Measurements from ENCODE around the gene LBH.

Gene LBH

GRCh38 chr2:30204281-30204680 lies 27.1 kb upstream of the LBH start:
- no peak overlapping the region for H3K4me3 ChIP-seq (ENCODE audit: low read length)
- DNase-seq (ENCODE audit: low read depth), result no peak
- TF ChIP-seq CTCF (conservative IDR thresholded peaks at IDR 0.05; ENCODE audit: low read length), result no peak

GRCh38 chr2:30205456-30205855 lies 25.9 kb upstream of the LBH start:
- no peak for TF ChIP-seq CTCF (conservative IDR thresholded peaks at IDR 0.05; ENCODE audit: low read length)
- no peak overlapping the region for H3K4me3 ChIP-seq (ENCODE audit: low read length)
- DNase-seq (ENCODE audit: low read depth), result no peak

GRCh38 chr2:30206461-30207430 lies 24.6 kb upstream of the LBH start:
- 0 out of 2 replicates have a peak, but pooled peaks have one; percentile 19 for TF ChIP-seq CTCF (conservative IDR thresholded peaks at IDR 0.05; ENCODE audit: low read length)
- H3K4me3 ChIP-seq (ENCODE audit: low read length), result no peak overlapping the region
- DNase-seq (ENCODE audit: low read depth), result peak; percentile 37

GRCh38 chr2:30208453-30208852 lies 22.9 kb upstream of the LBH start:
- TF ChIP-seq CTCF (conservative IDR thresholded peaks at IDR 0.05; ENCODE audit: low read length), result peak; percentile 98
- peak; percentile 83 for DNase-seq (ENCODE audit: low read depth)
- H3K4me3 ChIP-seq (ENCODE audit: low read length), result no peak overlapping the region

GRCh38 chr2:30209227-30209626 lies 22.1 kb upstream of the LBH start:
- DNase-seq (ENCODE audit: low read depth), result no peak
- H3K4me3 ChIP-seq (ENCODE audit: low read length), result no peak overlapping the region
- no peak for TF ChIP-seq CTCF (conservative IDR thresholded peaks at IDR 0.05; ENCODE audit: low read length)

GRCh38 chr2:30213326-30213725 lies 18.0 kb upstream of the LBH start:
- TF ChIP-seq CTCF (conservative IDR thresholded peaks at IDR 0.05; ENCODE audit: low read length), result no peak
- DNase-seq (ENCODE audit: low read depth), result no peak
- no peak overlapping the region for H3K4me3 ChIP-seq (ENCODE audit: low read length)

- H3K4me3 ChIP-seq (ENCODE audit: low read length), result no peak overlapping the region
- DNase-seq (ENCODE audit: low read depth), result no peak
- TF ChIP-seq CTCF (conservative IDR thresholded peaks at IDR 0.05; ENCODE audit: low read length), result no peak
These were observed 17.3 kb upstream of the LBH start for GRCh38 chr2:30213907-30214463.

All from AG10803 (cell line).